Heart left ventricle (tissue), 16 donors: ENCODE data around the gene COLGALT1. TPM values are rescaled to one million over a fixed set of nuclear protein-coding genes. Genes with fewer than 3 reads are reported as not detected.
A peak's percentile ranks its signal among the peaks of the same experiment; 100 is the strongest.
"Not testable (repeated sequence)": the region's sequence is repeated elsewhere in the genome, so short reads cannot be mapped to it uniquely, and the experiment has no call there.

Source experiments
- ATAC-seq, 4 donors: fragments of 200-7000 bp; cut with Tn5 transposase; one replicate each; pipeline ENCODE4 v1.9.1; 2020 to 2022; ENCODE audit warnings: moderate library complexity in 4 of 4, mild to moderate bottlenecking in 3 of 4, moderate number of reproducible peaks in 1 of 4
- DNase-seq, 5 donors: peaks; one replicate each; pipeline ENCODE4 v3.0.0-alpha.2; 2020
- H3K27ac ChIP-seq, 12 donors: fragments of 200-600 bp; sonication (generic) in 4 of 12; one replicate each; pipeline versions ENCODE4 v1.5.0 to v1.8.0; 2016 to 2022; ENCODE audit warnings: mild to moderate bottlenecking in 2 of 12
- H3K27me3 ChIP-seq, 9 donors: fragments of 200-600 bp; sonication (generic) in 2 of 9; one replicate each; pipeline versions ENCODE4 v1.5.1 to v1.8.0; 2016 to 2022; ENCODE audit warnings: mild to moderate bottlenecking in 3 of 9
- H3K36me3 ChIP-seq, 9 donors: fragments of 200-600 bp; sonication (generic) in 2 of 9; one replicate each; pipeline versions ENCODE4 v1.5.0 to v1.8.0; 2018 to 2022; ENCODE audit warnings: mild to moderate bottlenecking in 2 of 9
- H3K4me1 ChIP-seq, 12 donors: fragments of 200-600 bp; sonication (generic) in 4 of 12; one replicate each; pipeline versions ENCODE4 v1.5.0 to v1.8.0; 2016 to 2022; ENCODE audit warnings: mild to moderate bottlenecking in 3 of 12
- H3K4me3 ChIP-seq, 12 donors: fragments of 200-600 bp; sonication (generic) in 4 of 12; one replicate each; pipeline versions ENCODE4 v1.5.0 to v1.8.0; 2017 to 2022; ENCODE audit warnings: mild to moderate bottlenecking in 9 of 12, moderate library complexity in 4 of 12
- H3K9me3 ChIP-seq, 12 donors: fragments of 200-600 bp; sonication (generic) in 4 of 12; one replicate each; pipeline versions ENCODE4 v1.5.0 to v1.8.0; 2016 to 2022; ENCODE audit warnings: mild to moderate bottlenecking in 1 of 12
- POLR2A ChIP-seq, 2 donors: fragments of 450-650 bp; IDR thresholded peaks; one replicate each; pipeline ENCODE4 v1.6.1; 2017; ENCODE audit warnings: antibody characterized with exemption in 2 of 2, mild to moderate bottlenecking in 2 of 2, moderate library complexity in 2 of 2
- WGBS, 4 donors: extraction: QIAGEN DNeasy Blood & Tissue Kit in 2 of 4; methylation state at CpG; one replicate each; pipeline versions ENCODE4 v1.1.5 to v1.1.7; 2013 to 2018; 5-methylcytosine and 5-hydroxymethylcytosine counted together
- intact Hi-C, 10 donors: fragments of 100-400 bp; cut with DNase I; formaldehyde crosslinking; loops; one replicate each; pipeline versions ENCODE4 v1.11.1 to v1.14.2; 2022
- polyA plus RNA-seq, 2 donors: library from polyadenylated mRNA; stranded (reverse); fragments of 200-250 nt; gene quantifications; one replicate each; pipeline ENCODE4 v1.2.3, GENCODE V29; 2013
- total RNA-seq, 9 donors: library from RNA; depleted of rRNA in 2 of 9; stranded (reverse); fragments of >200 nt in 2 of 9; fragmentation: NEBNext Ultra II Directional in 3 of 9; extraction: Animal tissue kit (Norgen Biotek cat#: 25700) in 3 of 9; gene quantifications; one replicate each; pipeline versions ENCODE4 v1.1.0 to v1.2.4, GENCODE V29; 2016 to 2023
- TF ChIP-seq, protein P1 (sequence below), 12 donors: fragments of 200-600 bp; sonication (generic) in 4 of 12; IDR thresholded peaks; one replicate each; pipeline versions ENCODE4 v1.5.0 to v1.8.0; 2018 to 2022; ENCODE audit warnings: antibody characterized with exemption in 12 of 12, mild to moderate bottlenecking in 5 of 12
- donor health status: ischemic (EF 13 %, LVEDD 7.1; RV severe dilation, severe dysfunction).
- donor health status: healthy with polysubstance abuse.
- donor health status: DM: no; HTN: yes; CAD: no.
- donor health status: DM: no; HTN: no; CAD: no.
- donor health status: ischemic (EF 25% LVEDD 6.9; RV normal size, moderate dysfunction).
- donor health status: ischemic (EF 25% LVEDD 5.7; RV mildly dilated, moderate dysfunction).
- donor health status: healthy.
- donor health status: DM: yes; HTN: yes; CAD: no.
- donor health status: ischemic (EF 35%, LVEDD 5.7; RV mildly dilated, moderate dysfunction).
- donor health status: nonischemic (EF 11% LVEDD 7.7; RV severe dilation, severe dysfunction).
- donor health status: DM: yes; HTN: yes; CAD: no.
- donor health status: PGD.
- donor health status: ischemic (EF 29% LVEDD 5.4; RV normal size, mild dysfunction).
- donor health status: nonischemic (EF 23%, LVEDD 6.1; RV moderate dilation, normal function).

The COLGALT1 gene
- total and polyA plus RNA-seq, 11 donors: 16.1 to 117 (median 32.6) TPM

GRCh38 chr19:17562561-17562960, 7.1 kb downstream of the COLGALT1 start:
- H3K36me3 ChIP-seq: peaks cover 0 to 95% (median 80%) of the 10 kb centered on the region in 9 donors
- DNase-seq (no peak), ATAC-seq (no peak)
- intact Hi-C loops: loop anchor here in 1 of 10 donors (10.0 kb wide), 1 partner anchor 48 kb away; the partner anchor contains the start of gene PGLS
- no peaks in the 10 kb centered on the region for H3K9me3 ChIP-seq
- H3K27ac ChIP-seq: peak overlapping the region in 1 of 12 donors; percentile 30
- H3K27me3 ChIP-seq: no peaks in the 10 kb centered on the region
- H3K4me3 ChIP-seq: no peak overlapping the region
- peaks cover 0 to 62% (median 28%) of the 10 kb centered on the region in 12 donors for H3K4me1 ChIP-seq
- TF ChIP-seq, protein P1, sequence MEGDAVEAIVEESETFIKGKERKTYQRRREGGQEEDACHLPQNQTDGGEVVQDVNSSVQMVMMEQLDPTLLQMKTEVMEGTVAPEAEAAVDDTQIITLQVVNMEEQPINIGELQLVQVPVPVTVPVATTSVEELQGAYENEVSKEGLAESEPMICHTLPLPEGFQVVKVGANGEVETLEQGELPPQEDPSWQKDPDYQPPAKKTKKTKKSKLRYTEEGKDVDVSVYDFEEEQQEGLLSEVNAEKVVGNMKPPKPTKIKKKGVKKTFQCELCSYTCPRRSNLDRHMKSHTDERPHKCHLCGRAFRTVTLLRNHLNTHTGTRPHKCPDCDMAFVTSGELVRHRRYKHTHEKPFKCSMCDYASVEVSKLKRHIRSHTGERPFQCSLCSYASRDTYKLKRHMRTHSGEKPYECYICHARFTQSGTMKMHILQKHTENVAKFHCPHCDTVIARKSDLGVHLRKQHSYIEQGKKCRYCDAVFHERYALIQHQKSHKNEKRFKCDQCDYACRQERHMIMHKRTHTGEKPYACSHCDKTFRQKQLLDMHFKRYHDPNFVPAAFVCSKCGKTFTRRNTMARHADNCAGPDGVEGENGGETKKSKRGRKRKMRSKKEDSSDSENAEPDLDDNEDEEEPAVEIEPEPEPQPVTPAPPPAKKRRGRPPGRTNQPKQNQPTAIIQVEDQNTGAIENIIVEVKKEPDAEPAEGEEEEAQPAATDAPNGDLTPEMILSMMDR (IDR thresholded peaks at IDR 0.05): no peak
- no peak for TF ChIP-seq POLR2A (IDR thresholded peaks at IDR 0.05)
- WGBS, 4 donors: 80 to 86% (median 82%) methylated on average over 11 of the region's 11 CpGs

GRCh38 chr19:17564781-17565180, 9.3 kb downstream of the COLGALT1 start:
- 20 to 26% (median 22%) methylated on average over 6 of the region's 6 CpGs for WGBS, 4 donors
- DNase-seq (no peak), ATAC-seq (no peak)
- Histone ChIP-seq H3K27me3 (no peaks in the 10 kb centered on the region), H3K4me1 (peaks cover 0 to 42% (median 21%) of the 10 kb centered on the region in 12 donors), H3K4me3 (no peak overlapping the region), H3K36me3 (peaks cover 0 to 99% (median 85%) of the 10 kb centered on the region in 9 donors), H3K9me3 (no peaks in the 10 kb centered on the region), H3K27ac (peak overlapping the region in 6 of 12 donors; percentile 10 to 54 (median 35))
- TF ChIP-seq, protein P1 (IDR thresholded peaks at IDR 0.05): no peak
- no peak for TF ChIP-seq POLR2A (IDR thresholded peaks at IDR 0.05)
- intact Hi-C loops: loop anchor here in 1 of 10 donors (10.0 kb wide), 1 partner anchor 50 kb away; the partner anchor contains the start of gene PGLS

DNA sequence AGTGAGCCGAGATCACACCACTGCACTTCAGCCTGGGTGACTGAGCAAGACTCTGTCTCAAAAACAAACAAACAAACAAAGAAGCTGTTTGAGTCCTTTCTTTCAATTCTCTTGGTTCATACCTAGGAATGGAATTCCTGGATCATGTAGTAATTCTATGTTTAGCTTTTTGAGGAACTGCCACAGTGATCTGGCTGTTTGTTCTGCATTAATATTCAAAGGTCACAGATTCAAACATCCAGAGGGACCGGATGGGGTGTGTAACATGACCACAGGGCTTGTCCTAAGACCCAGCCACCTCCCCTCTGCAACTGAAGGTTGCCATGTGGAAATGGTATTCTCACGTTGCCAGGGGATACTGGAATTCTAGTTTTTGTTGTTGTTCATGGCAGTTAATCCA, 10.2 kb downstream of the COLGALT1 start:
- TF ChIP-seq, protein P1 (IDR thresholded peaks at IDR 0.05): no peak
- no peak for TF ChIP-seq POLR2A (IDR thresholded peaks at IDR 0.05)
- peaks cover 0 to 33% (median 16%) of the 10 kb centered on the region in 12 donors for H3K4me1 ChIP-seq
- intact Hi-C loops: loop anchor here in 1 of 10 donors (10.0 kb wide), 1 partner anchor 51 kb away; the partner anchor contains the start of gene PGLS
- peak in 3 of 4 donors; percentile 40 to 66 (median 53) for ATAC-seq
- peak overlapping the region in 9 of 12 donors; percentile 10 to 54 (median 30) for H3K27ac ChIP-seq
- H3K27me3 ChIP-seq: no peaks in the 10 kb centered on the region
- no peaks in the 10 kb centered on the region for H3K9me3 ChIP-seq
- no peak overlapping the region for H3K4me3 ChIP-seq
- H3K36me3 ChIP-seq: peaks cover 0 to 99% (median 85%) of the 10 kb centered on the region in 9 donors
- WGBS, 4 donors: 39 to 46% (median 43%) methylated on average over 3 of the region's 3 CpGs
- DNase-seq: no peak

DNA sequence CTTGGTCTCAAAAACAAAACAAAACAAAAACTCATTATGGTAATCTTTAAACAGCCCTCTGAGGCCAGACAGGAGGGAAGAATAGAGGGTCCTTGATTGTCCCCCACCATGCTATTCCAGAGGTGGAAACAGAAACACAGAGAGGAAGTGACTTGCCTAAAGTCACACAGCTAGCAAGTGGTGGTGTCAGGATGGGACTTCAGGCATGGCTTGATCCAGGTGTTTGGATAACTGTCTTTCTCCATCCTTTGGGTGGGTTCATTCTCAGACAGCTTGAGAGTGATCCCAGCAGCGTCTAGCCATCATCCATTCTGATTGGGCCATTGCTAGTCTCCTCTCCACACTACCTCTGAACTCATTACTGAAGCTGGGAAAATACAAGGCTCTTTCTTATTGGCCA, 12.5 kb downstream of the COLGALT1 start:
- Histone ChIP-seq H3K9me3 (no peaks in the 10 kb centered on the region), H3K36me3 (peaks cover 3 to 100% (median 90%) of the 10 kb centered on the region in 9 donors), H3K4me3 (no peak overlapping the region), H3K4me1 (peaks cover 0 to 19% (median 13%) of the 10 kb centered on the region in 12 donors), H3K27me3 (no peaks in the 10 kb centered on the region), H3K27ac (no peak overlapping the region)
- intact Hi-C loops: loop anchor here in 1 of 10 donors (10.0 kb wide), 1 partner anchor 53 kb away; the partner anchor contains the start of gene PGLS
- WGBS, 4 donors: 79 to 95% (median 89%) methylated on average over 1 of the region's 1 CpG
- TF ChIP-seq POLR2A (IDR thresholded peaks at IDR 0.05): no peak
- TF ChIP-seq, protein P1 (IDR thresholded peaks at IDR 0.05): no peak
- DNase-seq (no peak), ATAC-seq (no peak)

- H3K27ac ChIP-seq, H3K27me3 ChIP-seq, H3K4me3 ChIP-seq, DNase-seq, H3K9me3 ChIP-seq, ATAC-seq: not testable (repeated sequence)
- 93 to 96% (median 95%) methylated on average over 5 of the region's 5 CpGs for WGBS, 4 donors
- intact Hi-C loops: loop anchor here in 3 of 10 donors (5.0 to 10.0 kb wide), 2 partner anchors 115 to 118 kb away; no protein-coding TSS in a partner anchor
- peaks cover 0 to 10% (median 7%) of the 10 kb centered on the region in 12 donors for H3K4me1 ChIP-seq
- H3K36me3 ChIP-seq: peaks cover 3 to 99% (median 87%) of the 10 kb centered on the region in 9 donors
Observed at GRCh38 chr19:17570291-17570690, 14.8 kb downstream of the COLGALT1 start.
